ENCODE measurements around the gene CERS5. TPM values are rescaled to one million over a fixed set of nuclear protein-coding genes. Genes with fewer than 3 reads are reported as not detected.

Gene CERS5
- polyA plus RNA-seq, 3 donors, result 30.6 to 44.4 (median 38.7) TPM

DNA sequence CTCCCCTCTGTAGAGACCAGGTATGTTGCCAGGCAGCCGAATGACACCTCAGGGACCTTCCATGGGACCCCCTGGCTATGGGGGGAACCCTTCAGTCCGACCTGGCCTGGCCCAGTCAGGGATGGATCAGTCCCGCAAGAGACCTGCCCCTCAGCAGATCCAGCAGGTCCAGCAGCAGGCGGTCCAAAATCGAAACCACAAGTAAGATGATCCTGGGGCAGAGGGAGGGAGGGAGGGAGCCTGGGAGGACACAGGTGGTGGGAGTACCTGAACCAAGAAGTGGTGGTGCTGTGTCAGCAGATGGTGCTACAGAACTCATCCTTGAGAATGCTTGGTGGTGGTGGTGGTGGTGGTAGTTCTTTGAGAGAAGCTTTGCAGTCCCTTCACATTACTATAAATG lies 81.0 kb downstream of the CERS5 start:
- peaks cover 30 to 42% of the 10 kb centered on the region in 2 donors for H3K36me3 ChIP-seq (replicated peaks in 1 of 2; ENCODE audit: control insufficient read depth in 1 of 2, insufficient read depth in 2 of 2, low read length in 2 of 2)
- peak overlapping the region; percentile 83 to 89 for H3K4me3 Mint-ChIP-seq
- DNase-seq, result no peak
- peak overlapping the region in 1 of 2 donors; percentile 93 for H3K27ac ChIP-seq (ENCODE audit: low read depth in 1 of 2, low read length in 2 of 2)
- H3K4me2 ChIP-seq (replicated peaks; ENCODE audit: extremely low read depth, low read length, poor library complexity, severe bottlenecking), result peak overlapping the region; percentile 76
- H3K27me3 Mint-ChIP-seq (ENCODE audit: low read depth in 3 of 3), result peaks cover 1 to 5% (median 3%) of the 10 kb centered on the region in 3 donors
- peaks cover 13% of the 10 kb centered on the region for H3K79me2 ChIP-seq (ENCODE audit: insufficient read depth, low read length)
- H3K27ac Mint-ChIP-seq, result peak overlapping the region in 5 of 7 donors; percentile 1 to 91 (median 88)
- peaks cover 11 to 14% of the 10 kb centered on the region in 2 donors for H3K4me1 ChIP-seq (ENCODE audit: control insufficient read depth in 1 of 2, insufficient read depth in 2 of 2, low read length in 2 of 2)
- no peaks in the 10 kb centered on the region for H3K9me3 ChIP-seq (replicated peaks in 1 of 2; ENCODE audit: control insufficient read depth in 1 of 2, insufficient read depth in 1 of 2, low read length in 2 of 2)
- peaks cover 21% of the 10 kb centered on the region for H3K4me1 Mint-ChIP-seq
- H4K20me1 ChIP-seq (ENCODE audit: insufficient read depth, low read length), result no peaks in the 10 kb centered on the region
- peak overlapping the region in 2 of 3 experiments; percentile 82 to 95 for H3K4me3 ChIP-seq (replicated peaks in 1 of 3; ENCODE audit: low read depth in 2 of 3, low read length in 3 of 3)
- intact Hi-C loops (cut with micrococcal nuclease), result no loop called here
- H3K27me3 ChIP-seq (ENCODE audit: control insufficient read depth in 2 of 2, insufficient read depth in 2 of 2, low read length in 2 of 2), result no peaks in the 10 kb centered on the region
- H3K36me3 Mint-ChIP-seq, result peaks cover 40 to 42% of the 10 kb centered on the region in 2 donors
- 86% methylated on average over 3 of the region's 5 CpGs for WGBS (ENCODE audit: insufficient coverage)
- peak overlapping the region; percentile 97 for H2AFZ ChIP-seq (ENCODE audit: insufficient read depth, low read depth, low read length, poor library complexity, severe bottlenecking)
- no peak overlapping the region for H3K9ac ChIP-seq (ENCODE audit: insufficient read depth, low read length, poor library complexity, severe bottlenecking)
- TF ChIP-seq, protein P1, sequence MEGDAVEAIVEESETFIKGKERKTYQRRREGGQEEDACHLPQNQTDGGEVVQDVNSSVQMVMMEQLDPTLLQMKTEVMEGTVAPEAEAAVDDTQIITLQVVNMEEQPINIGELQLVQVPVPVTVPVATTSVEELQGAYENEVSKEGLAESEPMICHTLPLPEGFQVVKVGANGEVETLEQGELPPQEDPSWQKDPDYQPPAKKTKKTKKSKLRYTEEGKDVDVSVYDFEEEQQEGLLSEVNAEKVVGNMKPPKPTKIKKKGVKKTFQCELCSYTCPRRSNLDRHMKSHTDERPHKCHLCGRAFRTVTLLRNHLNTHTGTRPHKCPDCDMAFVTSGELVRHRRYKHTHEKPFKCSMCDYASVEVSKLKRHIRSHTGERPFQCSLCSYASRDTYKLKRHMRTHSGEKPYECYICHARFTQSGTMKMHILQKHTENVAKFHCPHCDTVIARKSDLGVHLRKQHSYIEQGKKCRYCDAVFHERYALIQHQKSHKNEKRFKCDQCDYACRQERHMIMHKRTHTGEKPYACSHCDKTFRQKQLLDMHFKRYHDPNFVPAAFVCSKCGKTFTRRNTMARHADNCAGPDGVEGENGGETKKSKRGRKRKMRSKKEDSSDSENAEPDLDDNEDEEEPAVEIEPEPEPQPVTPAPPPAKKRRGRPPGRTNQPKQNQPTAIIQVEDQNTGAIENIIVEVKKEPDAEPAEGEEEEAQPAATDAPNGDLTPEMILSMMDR (IDR thresholded peaks at IDR 0.05), result no peak
- peaks cover 0 to 2% (median 0%) of the 10 kb centered on the region in 7 donors for H3K9me3 Mint-ChIP-seq

DNA sequence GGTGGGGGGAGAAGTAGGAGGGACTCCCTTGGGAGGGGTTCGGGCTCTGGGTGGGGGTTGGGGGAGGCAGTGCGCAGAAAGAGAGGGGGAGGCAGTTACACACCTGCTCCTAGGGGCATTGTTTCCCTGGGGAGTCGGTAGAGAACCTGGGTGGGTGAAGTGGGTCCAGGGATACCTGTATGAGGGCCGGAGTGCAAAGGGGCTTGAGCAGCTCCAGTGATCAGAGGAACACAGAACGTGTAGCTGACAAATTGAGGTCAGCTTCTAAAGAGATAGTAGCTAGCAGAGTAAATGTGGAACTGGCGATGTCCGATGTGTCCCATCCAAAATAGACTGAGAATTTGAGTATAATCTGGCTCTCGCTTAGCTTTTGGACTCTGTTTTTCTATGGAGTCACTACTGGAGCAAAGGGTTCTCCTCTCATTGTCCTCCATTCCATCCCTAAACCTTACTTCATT lies 81.5 kb downstream of the CERS5 start:
- H3K27ac Mint-ChIP-seq, result peak overlapping the region; percentile 75 to 91 (median 88)
- H3K36me3 Mint-ChIP-seq, result peaks cover 35 to 39% of the 10 kb centered on the region in 2 donors
- H3K36me3 ChIP-seq (replicated peaks in 1 of 2; ENCODE audit: control insufficient read depth in 1 of 2, insufficient read depth in 2 of 2, low read length in 2 of 2), result peaks cover 28 to 38% of the 10 kb centered on the region in 2 donors
- intact Hi-C loops (cut with micrococcal nuclease), result no loop called here
- peaks cover 13% of the 10 kb centered on the region for H3K79me2 ChIP-seq (ENCODE audit: insufficient read depth, low read length)
- no peaks in the 10 kb centered on the region for H3K27me3 ChIP-seq (ENCODE audit: control insufficient read depth in 2 of 2, insufficient read depth in 2 of 2, low read length in 2 of 2)
- peak overlapping the region; percentile 97 for H2AFZ ChIP-seq (ENCODE audit: insufficient read depth, low read depth, low read length, poor library complexity, severe bottlenecking)
- 31% methylated on average over 7 of the region's 8 CpGs for WGBS (ENCODE audit: insufficient coverage)
- H4K20me1 ChIP-seq (ENCODE audit: insufficient read depth, low read length), result no peaks in the 10 kb centered on the region
- H3K4me3 ChIP-seq (replicated peaks in 1 of 3; ENCODE audit: low read depth in 2 of 3, low read length in 3 of 3), result peak overlapping the region; percentile 82 to 95 (median 94)
- TF ChIP-seq, protein P1 (IDR thresholded peaks at IDR 0.05), result no peak
- peak overlapping the region in 1 of 2 donors; percentile 93 for H3K27ac ChIP-seq (ENCODE audit: low read depth in 1 of 2, low read length in 2 of 2)
- H3K9me3 ChIP-seq (replicated peaks in 1 of 2; ENCODE audit: control insufficient read depth in 1 of 2, insufficient read depth in 1 of 2, low read length in 2 of 2), result no peaks in the 10 kb centered on the region
- peak overlapping the region; percentile 76 for H3K4me2 ChIP-seq (replicated peaks; ENCODE audit: extremely low read depth, low read length, poor library complexity, severe bottlenecking)
- H3K4me1 ChIP-seq (ENCODE audit: control insufficient read depth in 1 of 2, insufficient read depth in 2 of 2, low read length in 2 of 2), result peaks cover 11 to 14% of the 10 kb centered on the region in 2 donors
- peak overlapping the region; percentile 92 for H3K9ac ChIP-seq (ENCODE audit: insufficient read depth, low read length, poor library complexity, severe bottlenecking)
- H3K9me3 Mint-ChIP-seq, result peaks cover 0 to 2% (median 0%) of the 10 kb centered on the region in 7 donors
- no peak for DNase-seq
- H3K27me3 Mint-ChIP-seq (ENCODE audit: low read depth in 3 of 3), result peaks cover 1 to 6% (median 6%) of the 10 kb centered on the region in 3 donors
- H3K4me3 Mint-ChIP-seq, result peak overlapping the region; percentile 83 to 89
- H3K4me1 Mint-ChIP-seq, result peaks cover 21% of the 10 kb centered on the region
